BLaER1 treated with 17β-estradiol and CSF1 and Interleukin-3, amounts not matched to agents 10 nM and 100 nM (cell line): ENCODE results near the gene CHRDL2.

ENCODE experiments used
- H3K27ac ChIP-seq, 11 experiments: shearing (Covaris generic); formaldehyde crosslinking; 2 replicates each; pipeline ENCODE4 v1.8.1; 2022
- H3K27me3 ChIP-seq, 11 experiments: shearing (Covaris generic); formaldehyde crosslinking; 2 replicates each; pipeline ENCODE4 v1.8.1; 2022
- H3K36me3 ChIP-seq, 11 experiments: shearing (Covaris generic); formaldehyde crosslinking; 2 replicates each; pipeline ENCODE4 v1.8.1; 2022
- H3K4me1 ChIP-seq, 10 experiments: shearing (Covaris generic); formaldehyde crosslinking; 2 replicates each; pipeline ENCODE4 v1.8.1; 2022
- H3K4me2 ChIP-seq, 11 experiments: shearing (Covaris generic); formaldehyde crosslinking; 2 replicates each; pipeline ENCODE4 v1.8.1; 2022
- H3K4me3 ChIP-seq, 10 experiments: shearing (Covaris generic); formaldehyde crosslinking; 2 replicates each; pipeline ENCODE4 v1.8.1; 2022
- H3K9ac ChIP-seq, 11 experiments: shearing (Covaris generic); formaldehyde crosslinking; 2 replicates each; pipeline ENCODE4 v1.8.1; 2022
- H3K9me3 ChIP-seq, 11 experiments: shearing (Covaris generic); formaldehyde crosslinking; replicated peaks in 1 of 11; 2 replicates each; pipeline ENCODE4 v1.8.1; 2022
- H4K20me1 ChIP-seq, 11 experiments: shearing (Covaris generic); formaldehyde crosslinking; 2 replicates each; pipeline ENCODE4 v1.8.1; 2022
- Cebpa-rat ChIP-seq, 11 experiments: shearing (Covaris generic); IDR thresholded peaks; 2 replicates each; pipeline ENCODE4 v1.8.1; 2022

The CHRDL2 gene

GRCh38 chr11:74696939-74697675 lies 34.1 kb downstream of the CHRDL2 start:
- no peak overlapping the region for H3K27ac ChIP-seq
- no peaks in the 10 kb centered on the region for H3K36me3 ChIP-seq
- H3K9ac ChIP-seq = no peak overlapping the region
- no peak for TF ChIP-seq Cebpa-rat (IDR thresholded peaks at IDR 0.05)
- no peaks in the 10 kb centered on the region for H3K27me3 ChIP-seq
- H4K20me1 ChIP-seq = no peaks in the 10 kb centered on the region
- no peak overlapping the region for H3K4me3 ChIP-seq
- H3K9me3 ChIP-seq = no peaks in the 10 kb centered on the region
- no peak overlapping the region for H3K4me2 ChIP-seq
- peaks cover 0 to 11% (median under 1%) of the 10 kb centered on the region in 10 experiments; a peak in 10 of 20 replicates for H3K4me1 ChIP-seq

DNA sequence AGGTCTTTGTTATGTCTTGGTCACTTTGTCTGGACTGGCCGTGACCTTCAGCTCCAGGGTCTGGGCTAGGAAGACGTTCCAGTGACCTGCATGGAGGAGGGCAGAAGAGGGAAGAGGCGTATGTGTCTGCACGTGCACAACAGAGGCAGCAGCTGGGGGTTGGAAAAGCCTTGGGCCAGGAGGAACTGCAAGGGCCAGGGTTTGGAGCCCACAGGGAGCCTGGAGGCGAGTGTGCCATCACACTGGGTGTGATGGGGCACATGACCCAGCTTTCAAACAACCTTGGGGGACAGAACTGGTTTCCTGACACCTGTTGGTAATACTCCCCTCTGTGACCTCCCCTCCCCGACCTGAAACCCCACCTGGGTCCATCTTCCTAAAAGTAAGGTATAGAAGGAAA lies 34.7 kb downstream of the CHRDL2 start:
- Histone ChIP-seq H3K9ac (no peak overlapping the region), H3K4me2 (no peak overlapping the region)

DNA sequence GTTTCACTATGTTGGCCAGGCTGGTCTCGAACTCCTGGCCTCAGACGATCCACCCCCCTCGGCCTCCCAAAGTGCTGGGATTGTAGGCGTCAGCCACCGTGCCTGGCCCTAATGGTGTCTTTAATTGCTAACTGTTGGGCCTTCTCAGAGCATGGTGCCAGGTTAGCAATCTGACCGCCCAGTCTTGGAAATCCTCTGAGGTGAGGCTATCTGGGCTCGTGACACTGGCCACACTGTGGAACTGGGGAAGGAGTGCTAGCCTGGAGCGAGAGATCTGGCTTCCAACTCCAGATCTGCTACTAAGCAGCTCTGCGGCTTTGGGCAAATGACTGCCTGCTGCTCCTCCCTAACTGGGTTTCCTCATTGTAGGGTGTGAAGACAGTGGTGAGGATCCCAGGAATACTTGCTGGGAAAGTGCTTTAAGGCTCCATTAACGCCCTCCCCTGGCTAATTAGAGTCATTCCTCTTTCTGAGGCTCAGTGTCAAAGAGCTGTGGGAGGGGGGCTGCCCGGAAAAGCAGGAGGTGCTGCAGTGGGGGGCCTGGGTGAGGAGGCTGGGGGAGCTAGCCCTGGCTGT lies 35.4 kb downstream of the CHRDL2 start:
- no peaks in the 10 kb centered on the region for H3K9me3 ChIP-seq

More for the DNA sequence above, 34.7 kb downstream of the CHRDL2 start:
- H3K4me3 ChIP-seq = no peak overlapping the region
- no peak for TF ChIP-seq Cebpa-rat (IDR thresholded peaks at IDR 0.05)
- no peaks in the 10 kb centered on the region for H3K36me3 ChIP-seq
- peaks cover 0 to 17% (median 4%) of the 10 kb centered on the region in 10 experiments; a peak in 11 of 20 replicates for H3K4me1 ChIP-seq
- H3K9me3 ChIP-seq = no peaks in the 10 kb centered on the region
- no peaks in the 10 kb centered on the region for H4K20me1 ChIP-seq
- H3K27me3 ChIP-seq = no peaks in the 10 kb centered on the region
- no peak overlapping the region for H3K27ac ChIP-seq

GRCh38 chr11:74694136-74694930 lies 36.9 kb downstream of the CHRDL2 start:
- TF ChIP-seq Cebpa-rat (IDR thresholded peaks at IDR 0.05) = no peak
- H3K4me2 ChIP-seq = no peak overlapping the region

More for the DNA sequence above, 35.4 kb downstream of the CHRDL2 start:
- Histone ChIP-seq H3K9ac (no peak overlapping the region), H3K27ac (no peak overlapping the region), H3K27me3 (no peaks in the 10 kb centered on the region), H3K4me3 (no peak overlapping the region), H3K4me2 (no peak overlapping the region), H4K20me1 (no peaks in the 10 kb centered on the region), H3K4me1 (peaks cover 0 to 24% (median 6%) of the 10 kb centered on the region in 10 experiments; a peak in 11 of 20 replicates), H3K36me3 (no peaks in the 10 kb centered on the region)
- no peak for TF ChIP-seq Cebpa-rat (IDR thresholded peaks at IDR 0.05)

DNA sequence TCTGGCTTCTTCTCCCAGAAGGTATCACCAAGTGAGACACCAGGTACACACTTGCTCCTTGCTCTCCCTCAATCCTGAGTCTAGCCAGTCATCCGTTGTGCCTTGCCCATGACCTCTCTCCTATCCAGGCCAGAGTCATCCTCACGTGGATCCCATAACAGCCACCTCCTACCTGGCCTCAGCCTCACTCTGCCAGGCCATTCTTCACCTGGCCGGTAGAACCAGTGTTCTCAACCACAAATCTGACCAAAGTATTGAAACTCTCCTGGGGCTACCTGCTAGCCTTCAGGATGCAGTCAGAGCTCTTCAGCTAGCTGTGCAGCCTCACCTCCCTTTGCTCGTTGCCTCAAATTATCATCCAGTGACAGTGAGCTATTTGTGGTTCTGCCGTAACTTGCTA lies 37.7 kb downstream of the CHRDL2 start:
- no peaks in the 10 kb centered on the region for H3K27me3 ChIP-seq

More at GRCh38 chr11:74694136-74694930, 36.9 kb downstream of the CHRDL2 start:
- no peak overlapping the region for H3K4me3 ChIP-seq
- no peaks in the 10 kb centered on the region for H3K9me3 ChIP-seq
- H3K9ac ChIP-seq = no peak overlapping the region
- no peak overlapping the region for H3K27ac ChIP-seq
- H4K20me1 ChIP-seq = no peaks in the 10 kb centered on the region
- H3K36me3 ChIP-seq = no peaks in the 10 kb centered on the region
- no peaks in the 10 kb centered on the region for H3K27me3 ChIP-seq
- peaks cover 0 to 39% (median 11%) of the 10 kb centered on the region in 10 experiments; a peak in 13 of 20 replicates for H3K4me1 ChIP-seq

GRCh38 chr11:74691755-74692154 lies 39.5 kb downstream of the CHRDL2 start:
- no peak overlapping the region for H3K4me3 ChIP-seq
- peak overlapping the region in 6 of 11 experiments; percentile 30 to 76 (median 64); a peak in 11 of 22 replicates for H3K4me2 ChIP-seq
- H3K36me3 ChIP-seq = no peaks in the 10 kb centered on the region
- TF ChIP-seq Cebpa-rat (IDR thresholded peaks at IDR 0.05) = no peak
- H3K9ac ChIP-seq = no peak overlapping the region
- peak overlapping the region in 3 of 11 experiments; percentile 19 to 50 (median 50); a peak in 5 of 22 replicates for H3K27ac ChIP-seq
- H3K27me3 ChIP-seq = no peaks in the 10 kb centered on the region
- H3K4me1 ChIP-seq = peaks cover 0 to 65% (median 21%) of the 10 kb centered on the region in 10 experiments; a peak in 13 of 20 replicates
- peaks cover 0 to 6% (median 0%) of the 10 kb centered on the region in 11 experiments; a peak in 2 of 22 replicates for H3K9me3 ChIP-seq
- no peaks in the 10 kb centered on the region for H4K20me1 ChIP-seq

More for the DNA sequence above, 37.7 kb downstream of the CHRDL2 start:
- TF ChIP-seq Cebpa-rat (IDR thresholded peaks at IDR 0.05) = no peak
- Histone ChIP-seq H3K36me3 (no peaks in the 10 kb centered on the region), H3K4me1 (peaks cover 0 to 47% (median 12%) of the 10 kb centered on the region in 10 experiments; a peak in 13 of 20 replicates), H3K4me2 (0 out of 22 replicates have a peak overlapping the region, but pooled peaks of 1 of the 11 experiments have one; percentile 76), H4K20me1 (no peaks in the 10 kb centered on the region), H3K9me3 (no peaks in the 10 kb centered on the region), H3K27ac (peak overlapping the region in 1 of 11 experiments; percentile 50; a peak in 1 of 22 replicates), H3K9ac (no peak overlapping the region), H3K4me3 (no peak overlapping the region)

GRCh38 chr11:74689666-74690065 lies 41.6 kb downstream of the CHRDL2 start:
- Histone ChIP-seq H3K27ac (no peak overlapping the region; a peak in 1 of 22 replicates), H4K20me1 (no peaks in the 10 kb centered on the region), H3K4me3 (no peak overlapping the region), H3K9me3 (peaks cover 0 to 8% (median 0%) of the 10 kb centered on the region in 11 experiments; a peak in 2 of 22 replicates), H3K9ac (no peak overlapping the region), H3K4me2 (peak overlapping the region in 3 of 11 experiments; percentile 9 to 83 (median 73); a peak in 3 of 22 replicates), H3K36me3 (no peaks in the 10 kb centered on the region), H3K27me3 (peaks cover 0 to 5% (median 2%) of the 10 kb centered on the region in 11 experiments; a peak in 12 of 22 replicates), H3K4me1 (peaks cover 0 to 86% (median 25%) of the 10 kb centered on the region in 10 experiments; a peak in 13 of 20 replicates)
- no peak for TF ChIP-seq Cebpa-rat (IDR thresholded peaks at IDR 0.05)

GRCh38 chr11:74687237-74688023 lies 43.8 kb downstream of the CHRDL2 start:
- H3K4me3 ChIP-seq = no peak overlapping the region
- TF ChIP-seq Cebpa-rat (IDR thresholded peaks at IDR 0.05) = no peak
- H3K36me3 ChIP-seq = no peaks in the 10 kb centered on the region
- no peaks in the 10 kb centered on the region for H4K20me1 ChIP-seq
- peaks cover 0 to 82% (median 25%) of the 10 kb centered on the region in 10 experiments; a peak in 13 of 20 replicates for H3K4me1 ChIP-seq
- H3K27me3 ChIP-seq = peaks cover 18 to 28% (median 24%) of the 10 kb centered on the region in 11 experiments
- peak overlapping the region in 3 of 11 experiments; percentile 23 to 51 (median 44); a peak in 3 of 22 replicates for H3K9ac ChIP-seq
- peak overlapping the region in 4 of 11 experiments; percentile 7 to 74 (median 69); a peak in 7 of 22 replicates for H3K27ac ChIP-seq
- peak overlapping the region in 6 of 11 experiments; percentile 23 to 83 (median 71); a peak in 11 of 22 replicates for H3K4me2 ChIP-seq
- H3K9me3 ChIP-seq = peaks cover 0 to 8% (median 0%) of the 10 kb centered on the region in 11 experiments; a peak in 2 of 22 replicates
